A549 (cell line): ENCODE measurements around the gene SMO. TPM values are rescaled to one million over a fixed set of nuclear protein-coding genes. Genes with fewer than 3 reads are reported as not detected.

Experiments
- ATAC-seq, 2 experiments: fragments of 200-7000 bp in 1 of 2; fragments of >200 bp in 1 of 2; cut with Nextera tagmentation in 1 of 2; cut with Tn5 transposase in 1 of 2; 3 replicates each; pipeline versions ENCODE4 v1.8.0 to v1.9.1; 2018 to 2020; ENCODE audit warnings: mild to moderate bottlenecking in 1 of 2, moderate library complexity in 1 of 2
- CTCF ChIA-PET: fragments of 300-600 bp; sonication (Branson Sonifier 250); formaldehyde crosslinking; extraction: SDS; loops from one replicate; lab custom pipeline; 2021; ENCODE audit warnings: antibody characterized with exemption, inconsistent platforms; lab: Yijun Ruan, JAX
- POLR2A ChIA-PET: fragments of 350-600 bp; formaldehyde crosslinking; extraction: SDS; loops from one replicate; lab custom pipeline; 2021; ENCODE audit warnings: antibody characterized with exemption, inconsistent platforms; lab: Yijun Ruan, JAX
- DNase-seq, 2 experiments: peaks; one replicate each; pipeline versions ENCODE4 v3.0.0 to v3.0.0-alpha.2; 2011 to 2016; ENCODE audit warnings: low read depth in 1 of 2, low spot score in 1 of 2
- FAIRE-seq: peaks from 2 replicates; lab custom pipeline; 2011; peaks lifted over from hg19 to GRCh38; lab: Jason Lieb, UNC
- H3K27ac ChIP-seq, 2 experiments: fragments of >200 bp; sonication (Bioruptor Twin); formaldehyde crosslinking; 3 replicates each; pipeline ENCODE4 v1.5.1; 2016 to 2017
- H3K4me1 ChIP-seq: fragments of >200 bp; sonication (Bioruptor Twin); formaldehyde crosslinking; 3 replicates; pipeline ENCODE4 v1.6.1; 2016
- H3K4me2 ChIP-seq: fragments of >200 bp; sonication (Bioruptor Twin); formaldehyde crosslinking; 3 replicates; pipeline ENCODE4 v1.6.1; 2016
- H3K4me3 ChIP-seq: fragments of >200 bp; sonication (Bioruptor Twin); formaldehyde crosslinking; 3 replicates; pipeline ENCODE4 v1.5.1; 2016
- H3K9me3 ChIP-seq: fragments of >200 bp; sonication (Bioruptor Twin); formaldehyde crosslinking; 3 replicates; pipeline ENCODE4 v1.6.1; 2016
- CBX8 ChIP-seq: fragments of 200-600 bp; sonication (generic); IDR thresholded peaks from 2 replicates; pipeline ENCODE4 v1.6.1; 2016
- CHD2 ChIP-seq: fragments of 150-350 bp; IDR thresholded peaks from 2 replicates; pipeline ENCODE4 v1.6.1; 2014; ENCODE audit warnings: low read length; ENCODE audit not compliant: partially characterized antibody
- EHF ChIP-seq: fragments of 250-450 bp; sonication (Bioruptor Pico); IDR thresholded peaks from 2 replicates; pipeline ENCODE4 v1.5.0; 2020; ENCODE audit warnings: mild to moderate bottlenecking
- EHMT2 ChIP-seq: fragments of 200-600 bp; sonication (generic); IDR thresholded peaks from 2 replicates; pipeline ENCODE4 v1.6.1; 2016; ENCODE audit warnings: antibody characterized with exemption, low read depth, mild to moderate bottlenecking, moderate library complexity
- ELK1 ChIP-seq: fragments of 150-350 bp; IDR thresholded peaks from 2 replicates; pipeline ENCODE4 v1.6.1; 2014; ENCODE audit warnings: low read depth, mild to moderate bottlenecking, low read length
- EP300 ChIP-seq, 2 experiments: fragments of >200 bp; sonication (Bioruptor Twin); formaldehyde crosslinking; IDR thresholded peaks; 2 replicates in 1 of 2; 3 replicates in 1 of 2; pipeline ENCODE4 v1.6.1; 2016 to 2017
- ESRRA ChIP-seq: fragments of 150-350 bp; IDR thresholded peaks from 2 replicates; pipeline ENCODE4 v1.6.1; 2014; ENCODE audit warnings: mild to moderate bottlenecking, low read length, borderline replicate concordance
- FOXS1 ChIP-seq: fragments of 250-450 bp; sonication (Bioruptor Pico); IDR thresholded peaks from 2 replicates; pipeline ENCODE4 v1.5.0; 2020; ENCODE audit warnings: mild to moderate bottlenecking, moderate library complexity
- HMGXB4 ChIP-seq: fragments of 250-450 bp; sonication (Bioruptor Pico); IDR thresholded peaks from 2 replicates; pipeline ENCODE4 v1.5.0; 2021; ENCODE audit warnings: mild to moderate bottlenecking, moderate library complexity, borderline replicate concordance
- KDM1A ChIP-seq: fragments of 200-600 bp; sonication (generic); IDR thresholded peaks from 2 replicates; pipeline ENCODE4 v1.6.1; 2016; ENCODE audit warnings: low read depth, mild to moderate bottlenecking
- KDM5A ChIP-seq: fragments of 200-600 bp; sonication (generic); IDR thresholded peaks from 2 replicates; pipeline ENCODE4 v1.6.1; 2016; ENCODE audit warnings: antibody characterized with exemption, mild to moderate bottlenecking
- MYC ChIP-seq: IDR thresholded peaks from 2 replicates; pipeline ENCODE4 v1.6.1; 2012; ENCODE audit warnings: mild to moderate bottlenecking, inconsistent platforms, low read length, improper control_type of control experiment, borderline replicate concordance
- PHF8 ChIP-seq: fragments of 200-600 bp; sonication (generic); IDR thresholded peaks from 2 replicates; pipeline ENCODE4 v1.6.1; 2016; ENCODE audit warnings: low read depth, mild to moderate bottlenecking, antibody characterized with exemption, moderate library complexity, borderline replicate concordance
- RAD21 ChIP-seq, 2 experiments: fragments of >200 bp in 1 of 2; sonication (Bioruptor Twin) in 1 of 2; formaldehyde crosslinking in 1 of 2; IDR thresholded peaks in 1 of 2; conservative IDR thresholded peaks in 1 of 2; 2 replicates in 1 of 2; 3 replicates in 1 of 2; pipeline ENCODE4 v1.6.1; 2012 to 2018; ENCODE audit warnings: inconsistent platforms in 1 of 2
- RARB ChIP-seq: fragments of 250-450 bp; sonication (Bioruptor Pico); IDR thresholded peaks from 2 replicates; pipeline ENCODE4 v1.8.0; 2021; ENCODE audit warnings: mild to moderate bottlenecking, moderate library complexity
- RCOR1 ChIP-seq: fragments of 150-350 bp; IDR thresholded peaks from 2 replicates; pipeline ENCODE4 v1.6.1; 2014; ENCODE audit warnings: antibody characterized with exemption, low read length, low read depth
- RFX5 ChIP-seq: fragments of 450-650 bp; IDR thresholded peaks from 2 replicates; pipeline ENCODE4 v1.7.1; 2014; ENCODE audit warnings: antibody characterized with exemption, mild to moderate bottlenecking, moderate library complexity
- TP53 ChIP-seq: fragments of 250-450 bp; sonication (Bioruptor Pico); IDR thresholded peaks from 2 replicates; pipeline ENCODE4 v1.5.0; 2021; ENCODE audit warnings: mild to moderate bottlenecking, moderate library complexity
- USF2 ChIP-seq: fragments of 450-650 bp; IDR thresholded peaks from 2 replicates; pipeline ENCODE4 v1.6.1; 2014; ENCODE audit warnings: antibody characterized with exemption
- WGBS: methylation state at CpG from one replicate; pipeline ENCODE4 v1.1.6; 2017; ENCODE audit errors: missing lambda C conversion rate; 5-methylcytosine and 5-hydroxymethylcytosine counted together
- polyA plus RNA-seq, 4 experiments: library from polyadenylated mRNA; depleted of rRNA in 3 of 4; stranded (reverse); fragments of >200 nt; fragmentation: RNase III in 1 of 4; extraction: RNeasy Plus Mini Kit Qiagen cat#74134 plus additional on column Dnase treatment in 1 of 4; gene quantifications; 2 replicates in 3 of 4; 3 replicates in 1 of 4; pipeline ENCODE4 v1.2.3, GENCODE V29; 2011 to 2017
- TF ChIP-seq, protein P1 (sequence below): fragments of >200 bp; sonication (Bioruptor Twin); formaldehyde crosslinking; IDR thresholded peaks from 3 replicates; pipeline ENCODE4 v1.5.1; 2016

SMO gene
- polyA plus RNA-seq, 2 of the 4 experiments (the other 2 are of a cell fraction) = 11.8 to 18.3 TPM

DNA sequence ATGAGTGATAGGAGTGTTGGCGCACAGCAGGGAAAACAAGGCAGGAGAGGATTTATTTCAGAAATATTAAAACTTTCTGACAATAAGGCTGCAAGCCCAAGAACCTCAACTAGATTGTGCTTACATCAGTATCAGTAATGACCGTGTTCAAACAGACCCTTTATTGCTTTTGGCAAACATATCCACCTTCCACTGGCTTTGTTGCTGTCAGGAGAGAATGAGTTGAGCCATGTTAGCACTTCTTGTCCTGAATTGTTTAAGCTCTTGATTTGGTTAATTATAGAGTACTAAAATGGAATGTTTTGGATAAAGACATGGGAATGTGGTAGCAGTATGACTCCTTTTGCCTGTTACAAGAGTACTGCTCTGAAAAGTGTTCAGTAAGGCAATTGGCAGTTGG, 40.2 kb downstream of the SMO start:
- Histone ChIP-seq H3K4me1 (peaks cover 19% of the 10 kb centered on the region; the same call in 2 of the 3 replicates), H3K4me3 (no peak overlapping the region), H3K9me3 (no peaks in the 10 kb centered on the region), H3K27ac (no peak overlapping the region), H3K4me2 (no peak overlapping the region)
- ChIA-PET CTCF (interaction anchor here (0.7 to 8.1 kb wide), 4 partner anchors 10 to 889 kb away, joined by 3 to 54 read pairs (median 4); no protein-coding TSS in a partner anchor), POLR2A (no interaction called here)
- DNase-seq (no peak), FAIRE-seq (no peak), ATAC-seq (no peak)
- no peak for TF ChIP-seq EP300 (IDR thresholded peaks at IDR 0.05)
- 96% methylated on average over 2 of the region's 2 CpGs for WGBS

- H3K9me3 ChIP-seq = no peaks in the 10 kb centered on the region
- WGBS = 92% methylated on average over 5 of the region's 5 CpGs
- FAIRE-seq (no peak), ATAC-seq (no peak), DNase-seq (no peak)
- no peak overlapping the region for H3K4me2 ChIP-seq
- TF ChIP-seq KDM5A (no peak), RARB (CRISPR knock-in tag) (no peak), EHF (CRISPR knock-in tag) (no peak)
- POLR2A ChIA-PET = no interaction called here
- no peak overlapping the region for H3K4me3 ChIP-seq
- CTCF ChIA-PET = interaction anchor here (1.1 to 8.1 kb wide), 4 partner anchors 13 to 412 kb away, joined by 4 to 54 read pairs (median 12); no protein-coding TSS in a partner anchor
- H3K4me1 ChIP-seq = peaks cover 7% of the 10 kb centered on the region; the same call in 1 of the 3 replicates
- H3K27ac ChIP-seq = no peak overlapping the region
These were observed 43.2 kb downstream of the SMO start for GRCh38 chr7:129231666-129232065.

- ATAC-seq = no peak
- ChIA-PET POLR2A (no interaction called here), CTCF (interaction anchor here (1.1 to 3.0 kb wide), 5 partner anchors 10 to 22 kb away, joined by 3 to 16 read pairs (median 4); no protein-coding TSS in a partner anchor)
- H3K4me2 ChIP-seq = no peak overlapping the region
- no peaks in the 10 kb centered on the region for H3K9me3 ChIP-seq
- DNase-seq = no peak
- H3K4me1 ChIP-seq = no peaks in the 10 kb centered on the region
- no peak overlapping the region for H3K4me3 ChIP-seq
- 90% methylated on average over 8 of the region's 8 CpGs for WGBS
- TF ChIP-seq RCOR1 = no peak
- TF ChIP-seq EHMT2 = no peak
- no peak for TF ChIP-seq RAD21 (conservative IDR thresholded peaks at IDR 0.05 in 1 of 2, IDR thresholded peaks at IDR 0.05 in 1 of 2)
- no peak for TF ChIP-seq ELK1
- no peak for TF ChIP-seq USF2
- no peak overlapping the region for H3K27ac ChIP-seq
- no peak for FAIRE-seq
These were observed 50.1 kb downstream of the SMO start for GRCh38 chr7:129238546-129238945.

- WGBS = 86% methylated on average over 10 of the region's 10 CpGs
- FAIRE-seq = no peak
- POLR2A ChIA-PET = no interaction called here
These were observed 51.8 kb downstream of the SMO start for GRCh38 chr7:129240119-129240820.

More at GRCh38 chr7:129240119-129240820, 51.8 kb downstream of the SMO start:
- no peak for TF ChIP-seq EHMT2
- no peak for TF ChIP-seq EP300 (IDR thresholded peaks at IDR 0.05)
- no peak for TF ChIP-seq ESRRA
- TF ChIP-seq FOXS1 = no peak
- no peak for TF ChIP-seq CHD2
- TF ChIP-seq, protein P1, sequence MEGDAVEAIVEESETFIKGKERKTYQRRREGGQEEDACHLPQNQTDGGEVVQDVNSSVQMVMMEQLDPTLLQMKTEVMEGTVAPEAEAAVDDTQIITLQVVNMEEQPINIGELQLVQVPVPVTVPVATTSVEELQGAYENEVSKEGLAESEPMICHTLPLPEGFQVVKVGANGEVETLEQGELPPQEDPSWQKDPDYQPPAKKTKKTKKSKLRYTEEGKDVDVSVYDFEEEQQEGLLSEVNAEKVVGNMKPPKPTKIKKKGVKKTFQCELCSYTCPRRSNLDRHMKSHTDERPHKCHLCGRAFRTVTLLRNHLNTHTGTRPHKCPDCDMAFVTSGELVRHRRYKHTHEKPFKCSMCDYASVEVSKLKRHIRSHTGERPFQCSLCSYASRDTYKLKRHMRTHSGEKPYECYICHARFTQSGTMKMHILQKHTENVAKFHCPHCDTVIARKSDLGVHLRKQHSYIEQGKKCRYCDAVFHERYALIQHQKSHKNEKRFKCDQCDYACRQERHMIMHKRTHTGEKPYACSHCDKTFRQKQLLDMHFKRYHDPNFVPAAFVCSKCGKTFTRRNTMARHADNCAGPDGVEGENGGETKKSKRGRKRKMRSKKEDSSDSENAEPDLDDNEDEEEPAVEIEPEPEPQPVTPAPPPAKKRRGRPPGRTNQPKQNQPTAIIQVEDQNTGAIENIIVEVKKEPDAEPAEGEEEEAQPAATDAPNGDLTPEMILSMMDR = no peak
- no peak for TF ChIP-seq CBX8
- no peak for TF ChIP-seq EHF (CRISPR knock-in tag)
- TF ChIP-seq MYC = no peak
- no peak for TF ChIP-seq TP53
- TF ChIP-seq USF2 = no peak
- TF ChIP-seq KDM1A = no peak
- TF ChIP-seq RARB (CRISPR knock-in tag) = no peak
- TF ChIP-seq PHF8 = no peak
- TF ChIP-seq RFX5 = no peak
- no peak for TF ChIP-seq HMGXB4 (CRISPR knock-in tag)
- Histone ChIP-seq H3K4me2 (no peak overlapping the region), H3K27ac (no peak overlapping the region), H3K4me3 (no peak overlapping the region), H3K4me1 (no peaks in the 10 kb centered on the region), H3K9me3 (no peaks in the 10 kb centered on the region)
- CTCF ChIA-PET = interaction anchor here (1.1 to 1.8 kb wide), 2 partner anchors 22 to 128 kb away, joined by 3 to 4 read pairs; no protein-coding TSS in a partner anchor
- ATAC-seq (no peak), DNase-seq (no peak)
